Caco-2 (cell line): Measurements from ENCODE around the gene DUSP5. TPM values are rescaled to one million over a fixed set of nuclear protein-coding genes. Genes with fewer than 3 reads are reported as not detected.
"Not testable (repeated sequence)": the region's sequence is repeated elsewhere in the genome, so short reads cannot be mapped to it uniquely, and the experiment has no call there.

ENCODE experiments used
- BruUV-seq: library from RNA; stranded (reverse); fragments of 400-500 nt; replicated peaks from 2 replicates; lab custom pipeline; 2021; lab: Mats Ljungman, UMichigan
- CTCF ChIA-PET: fragments of 300-600 bp; sonication (Branson Sonifier 250); formaldehyde crosslinking; loops from one replicate; lab custom pipeline; 2022; ENCODE audit warnings: antibody characterized with exemption; lab: Charles Lee
- POLR2A ChIA-PET: fragments of 300-600 bp; sonication (Branson Sonifier 250); formaldehyde crosslinking; loops from one replicate; lab custom pipeline; 2022; ENCODE audit warnings: antibody characterized with exemption; lab: Charles Lee
- DNase-seq, 2 experiments: peaks; one replicate each; pipeline versions ENCODE4 v3.0.0 to v3.0.0-alpha.2; 2020 to 2022
- H3K27me3 ChIP-seq: replicated peaks from 2 replicates; pipeline ENCODE4 v1.6.0; 2011; ENCODE audit warnings: low read length; ENCODE audit not compliant: control insufficient read depth, insufficient read depth
- H3K36me3 ChIP-seq: 2 replicates; pipeline ENCODE4 v1.5.1; 2011; ENCODE audit warnings: low read length; ENCODE audit not compliant: control insufficient read depth, insufficient read depth
- H3K4me1 ChIP-seq: fragments of 250-450 bp; sonication (Bioruptor Pico); 2 replicates; pipeline ENCODE4 v1.5.1; 2020; ENCODE audit warnings: mild to moderate bottlenecking
- H3K4me3 ChIP-seq: 2 replicates; pipeline ENCODE4 v1.5.1; 2011; ENCODE audit warnings: low read depth, mild to moderate bottlenecking, control low read depth, low read length
- H3K9me3 ChIP-seq: fragments of 250-450 bp; sonication (Bioruptor Pico); 2 replicates; pipeline ENCODE4 v1.5.1; 2020; ENCODE audit warnings: mild to moderate bottlenecking, moderate library complexity
- H3K27ac Mint-ChIP-seq: one replicate; pipeline ENCODE4 v1.8.0; 2022; ENCODE audit warnings: mixed read lengths; ENCODE audit not compliant: unreplicated experiment
- H3K27me3 Mint-ChIP-seq: one replicate; pipeline ENCODE4 v1.8.0; 2022; ENCODE audit warnings: mixed read lengths; ENCODE audit not compliant: insufficient read depth, unreplicated experiment
- H3K36me3 Mint-ChIP-seq: one replicate; pipeline ENCODE4 v1.8.0; 2022; ENCODE audit warnings: mild to moderate bottlenecking, mixed read lengths; ENCODE audit not compliant: insufficient read depth, unreplicated experiment
- H3K4me1 Mint-ChIP-seq: one replicate; pipeline ENCODE4 v1.8.0; 2022; ENCODE audit warnings: low read depth, mixed read lengths; ENCODE audit not compliant: unreplicated experiment
- H3K4me3 Mint-ChIP-seq: one replicate; pipeline ENCODE4 v1.8.0; 2022; ENCODE audit warnings: mild to moderate bottlenecking, moderate library complexity, mixed read lengths; ENCODE audit not compliant: unreplicated experiment
- H3K9me3 Mint-ChIP-seq: one replicate; pipeline ENCODE4 v1.8.0; 2022; ENCODE audit warnings: mixed read lengths; ENCODE audit not compliant: unreplicated experiment
- CTCF ChIP-seq, 2 experiments: fragments of 200-600 bp in 1 of 2; IDR thresholded peaks; 1 replicate in 1 of 2; 2 replicates in 1 of 2; pipeline versions ENCODE4 v1.5.1 to v1.8.0; 2011 to 2022; ENCODE audit warnings: antibody characterized with exemption in 1 of 2, control low read depth in 1 of 2, inconsistent platforms in 1 of 2, low read depth in 1 of 2, low read length in 1 of 2, mild to moderate bottlenecking in 1 of 2, moderate library complexity in 1 of 2; ENCODE audit not compliant: insufficient read depth in 1 of 2, severe bottlenecking in 1 of 2, unreplicated experiment in 1 of 2
- intact Hi-C: fragments of 100-400 bp; cut with micrococcal nuclease; formaldehyde crosslinking; loops from one replicate; pipeline ENCODE4 v1.10.0; 2022; ENCODE audit not compliant: unreplicated experiment
- total RNA-seq: library from RNA; stranded (reverse); gene quantifications from 2 replicates; pipeline ENCODE4 v1.2.3, GENCODE V29; 2022

The DUSP5 gene
- total RNA-seq, 1 experiment from 2014 or later, result 15.0 TPM

- Histone ChIP-seq H3K4me1 (peaks cover 16% of the 10 kb centered on the region), H3K4me3 (peak overlapping the region; percentile 54), H3K27me3 (no peaks in the 10 kb centered on the region), H3K9me3 (no peaks in the 10 kb centered on the region), H3K36me3 (no peaks in the 10 kb centered on the region)
- H3K27me3 Mint-ChIP-seq, result no peaks in the 10 kb centered on the region
- peak overlapping the region; percentile 68 for H3K4me3 Mint-ChIP-seq
- ChIA-PET CTCF (interaction anchor here (1.2 kb wide), 1 partner anchor 19 kb away, joined by 4 read pairs; no protein-coding TSS in a partner anchor), POLR2A (no interaction called here)
- DNase-seq, result peak; percentile 88 to 92
- BruUV-seq, result no TSS peak
- H3K9me3 Mint-ChIP-seq, result no peaks in the 10 kb centered on the region
- no peaks in the 10 kb centered on the region for H3K36me3 Mint-ChIP-seq
- peaks cover 5% of the 10 kb centered on the region for H3K4me1 Mint-ChIP-seq
- peak overlapping the region; percentile 78 for H3K27ac Mint-ChIP-seq
- intact Hi-C loops, result loop anchor here (2.0 kb wide), 1 partner anchor 29 kb away; no protein-coding TSS in a partner anchor
- TF ChIP-seq CTCF (IDR thresholded peaks at IDR 0.05; ENCODE audit: insufficient read depth in 1 of 2, low read depth in 1 of 2, low read length in 1 of 2, severe bottlenecking in 1 of 2, unreplicated experiment in 1 of 2), result no peak
These were observed 32.6 kb downstream of the DUSP5 start for GRCh38 chr10:110530131-110530831.

GRCh38 chr10:110531687-110532086 is 34.0 kb downstream of the DUSP5 start:
- Histone ChIP-seq H3K4me1 (peaks cover 14% of the 10 kb centered on the region), H3K4me3 (no peak overlapping the region), H3K27me3 (no peaks in the 10 kb centered on the region), H3K9me3 (no peaks in the 10 kb centered on the region), H3K36me3 (no peaks in the 10 kb centered on the region)
- H3K27ac Mint-ChIP-seq, result no peak overlapping the region
- no peak overlapping the region for H3K4me3 Mint-ChIP-seq
- intact Hi-C loops, result loop anchor here (2.0 kb wide), 1 partner anchor 31 kb away; no protein-coding TSS in a partner anchor
- BruUV-seq, result no TSS peak
- TF ChIP-seq CTCF (IDR thresholded peaks at IDR 0.05; ENCODE audit: insufficient read depth in 1 of 2, low read depth in 1 of 2, low read length in 1 of 2, severe bottlenecking in 1 of 2, unreplicated experiment in 1 of 2), result no peak
- H3K36me3 Mint-ChIP-seq, result no peaks in the 10 kb centered on the region
- no peaks in the 10 kb centered on the region for H3K9me3 Mint-ChIP-seq
- ChIA-PET CTCF (no interaction called here), POLR2A (no interaction called here)
- H3K4me1 Mint-ChIP-seq, result peaks cover 5% of the 10 kb centered on the region
- DNase-seq, result no peak
- H3K27me3 Mint-ChIP-seq, result no peaks in the 10 kb centered on the region

GRCh38 chr10:110532628-110533027 is 34.9 kb downstream of the DUSP5 start:
- H3K36me3 Mint-ChIP-seq, H3K4me3 Mint-ChIP-seq, DNase-seq, H3K4me1 Mint-ChIP-seq, H3K9me3 ChIP-seq, intact Hi-C loops, H3K27ac Mint-ChIP-seq, POLR2A ChIA-PET, H3K4me3 ChIP-seq, H3K27me3 Mint-ChIP-seq, CTCF ChIA-PET, H3K36me3 ChIP-seq, H3K27me3 ChIP-seq, BruUV-seq, H3K9me3 Mint-ChIP-seq: not testable (repeated sequence)
- peaks cover 14% of the 10 kb centered on the region for H3K4me1 ChIP-seq
